Uterus (tissue), 2 donors: ENCODE results near the gene CYFIP1.

Experiments
- CTCF ChIP-seq, 4 experiments: fragments of 200-600 bp in 2 of 4; fragments of 450-650 bp in 2 of 4; sonication (generic) in 2 of 4; IDR thresholded peaks; one replicate each; pipeline ENCODE4 v1.5.1; 2016 to 2019; ENCODE audit warnings: antibody characterized with exemption in 4 of 4, mild to moderate bottlenecking in 2 of 4, moderate library complexity in 1 of 4
- POLR2A ChIP-seq, 2 donors: fragments of 450-650 bp; IDR thresholded peaks; one replicate each; pipeline ENCODE4 v1.6.1; 2016; ENCODE audit warnings: antibody characterized with exemption in 2 of 2, mild to moderate bottlenecking in 1 of 2, moderate library complexity in 1 of 2

DNA sequence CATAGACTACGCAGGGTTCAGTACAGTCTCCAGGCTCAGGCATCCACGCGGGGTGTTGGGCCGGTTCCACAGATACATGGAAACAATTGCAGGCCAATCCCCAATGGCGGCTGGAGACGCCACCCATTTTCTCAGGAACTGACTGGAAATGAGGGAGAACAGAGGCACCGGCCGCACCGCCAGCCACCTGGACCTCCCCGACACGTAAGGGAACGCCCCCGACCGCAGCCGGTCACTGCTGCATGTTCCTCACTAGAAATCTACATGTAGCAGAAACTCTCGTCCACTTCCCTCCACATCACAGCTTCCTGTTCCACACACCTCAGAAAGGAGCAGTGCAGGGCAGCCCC lies 29.2 kb downstream of the CYFIP1 start:
- TF ChIP-seq CTCF (IDR thresholded peaks at IDR 0.05) (no peak), POLR2A (IDR thresholded peaks at IDR 0.05) (no peak)
